Mesothelial cell of epicardium (in vitro differentiated cells): ENCODE results near the gene SMC4. TPM values are rescaled to one million over a fixed set of nuclear protein-coding genes. Genes with fewer than 3 reads are reported as not detected.
A peak's percentile ranks its signal among the peaks of the same experiment; 100 is the strongest.

ENCODE experiments used
- DNase-seq, 2 experiments: peaks; one replicate each; pipeline ENCODE4 v3.0.0; 2021; ENCODE audit warnings: low spot score in 2 of 2; ENCODE audit not compliant: unreplicated experiment in 2 of 2
- H3K27ac Mint-ChIP-seq: 2 replicates; pipeline ENCODE4 v1.8.0; 2021; ENCODE audit warnings: mixed read lengths
- H3K27me3 Mint-ChIP-seq: 2 replicates; pipeline ENCODE4 v1.8.0; 2021; ENCODE audit warnings: low read depth, mixed read lengths
- H3K36me3 Mint-ChIP-seq: 2 replicates; pipeline ENCODE4 v1.8.0; 2021; ENCODE audit warnings: mixed read lengths
- H3K4me1 Mint-ChIP-seq: 2 replicates; pipeline ENCODE4 v1.8.0; 2021; ENCODE audit warnings: mixed read lengths
- H3K4me3 Mint-ChIP-seq: 2 replicates; pipeline ENCODE4 v1.8.0; 2021; ENCODE audit warnings: mild to moderate bottlenecking, moderate library complexity, mixed read lengths
- H3K9me3 Mint-ChIP-seq: 2 replicates; pipeline ENCODE4 v1.8.0; 2021; ENCODE audit warnings: mixed read lengths
- total RNA-seq: library from RNA; stranded (reverse); gene quantifications from 3 replicates; pipeline ENCODE4 v1.2.1, GENCODE V29; 2021
- TF ChIP-seq, protein P1 (sequence below): fragments of 200-600 bp; sonication (generic); IDR thresholded peaks from one replicate; pipeline ENCODE4 v1.5.0; 2021; ENCODE audit warnings: antibody characterized with exemption; ENCODE audit not compliant: unreplicated experiment

Gene SMC4
- total RNA-seq, 1 donor from 2014 or later, result 57.4 TPM

DNA sequence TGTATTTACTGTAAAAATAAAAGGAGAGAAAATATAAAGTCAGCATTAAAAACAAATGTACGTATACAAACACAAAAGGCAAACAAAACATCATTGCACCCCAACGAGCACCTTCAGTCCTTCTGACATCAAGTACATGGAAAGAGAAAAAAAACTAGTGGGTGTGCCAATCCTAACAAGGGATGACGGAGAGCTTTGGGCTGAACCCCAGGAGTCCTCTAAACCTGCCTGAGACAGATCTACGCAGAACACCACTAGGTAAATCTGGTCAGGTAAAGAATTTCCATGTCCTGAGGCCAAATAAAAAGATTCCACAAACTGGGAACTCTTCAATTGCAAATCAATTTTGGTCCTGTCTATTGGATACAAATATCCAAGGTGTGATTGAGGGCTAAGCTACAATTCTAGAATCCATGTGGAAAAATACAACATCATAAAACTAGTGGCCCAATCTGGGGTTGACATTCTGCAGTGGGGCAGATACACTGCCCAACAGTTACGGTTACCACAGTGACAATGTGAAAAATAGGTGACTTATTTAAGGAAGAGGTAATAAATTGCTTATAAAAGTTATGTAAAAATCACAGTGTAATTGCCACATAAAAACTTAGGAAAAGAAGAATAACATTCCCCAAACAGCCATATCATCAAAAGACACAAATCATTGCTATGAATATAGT, 14.7 kb upstream of the SMC4 start:
- Mint-ChIP-seq H3K36me3 (peaks cover under 1% of the 10 kb centered on the region), H3K9me3 (no peaks in the 10 kb centered on the region), H3K27me3 (no peaks in the 10 kb centered on the region), H3K27ac (peak overlapping the region; percentile 80), H3K4me3 (no peak overlapping the region), H3K4me1 (peaks cover 12% of the 10 kb centered on the region)
- TF ChIP-seq, protein P1, sequence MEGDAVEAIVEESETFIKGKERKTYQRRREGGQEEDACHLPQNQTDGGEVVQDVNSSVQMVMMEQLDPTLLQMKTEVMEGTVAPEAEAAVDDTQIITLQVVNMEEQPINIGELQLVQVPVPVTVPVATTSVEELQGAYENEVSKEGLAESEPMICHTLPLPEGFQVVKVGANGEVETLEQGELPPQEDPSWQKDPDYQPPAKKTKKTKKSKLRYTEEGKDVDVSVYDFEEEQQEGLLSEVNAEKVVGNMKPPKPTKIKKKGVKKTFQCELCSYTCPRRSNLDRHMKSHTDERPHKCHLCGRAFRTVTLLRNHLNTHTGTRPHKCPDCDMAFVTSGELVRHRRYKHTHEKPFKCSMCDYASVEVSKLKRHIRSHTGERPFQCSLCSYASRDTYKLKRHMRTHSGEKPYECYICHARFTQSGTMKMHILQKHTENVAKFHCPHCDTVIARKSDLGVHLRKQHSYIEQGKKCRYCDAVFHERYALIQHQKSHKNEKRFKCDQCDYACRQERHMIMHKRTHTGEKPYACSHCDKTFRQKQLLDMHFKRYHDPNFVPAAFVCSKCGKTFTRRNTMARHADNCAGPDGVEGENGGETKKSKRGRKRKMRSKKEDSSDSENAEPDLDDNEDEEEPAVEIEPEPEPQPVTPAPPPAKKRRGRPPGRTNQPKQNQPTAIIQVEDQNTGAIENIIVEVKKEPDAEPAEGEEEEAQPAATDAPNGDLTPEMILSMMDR, result no peak
- DNase-seq, result no peak

DNA sequence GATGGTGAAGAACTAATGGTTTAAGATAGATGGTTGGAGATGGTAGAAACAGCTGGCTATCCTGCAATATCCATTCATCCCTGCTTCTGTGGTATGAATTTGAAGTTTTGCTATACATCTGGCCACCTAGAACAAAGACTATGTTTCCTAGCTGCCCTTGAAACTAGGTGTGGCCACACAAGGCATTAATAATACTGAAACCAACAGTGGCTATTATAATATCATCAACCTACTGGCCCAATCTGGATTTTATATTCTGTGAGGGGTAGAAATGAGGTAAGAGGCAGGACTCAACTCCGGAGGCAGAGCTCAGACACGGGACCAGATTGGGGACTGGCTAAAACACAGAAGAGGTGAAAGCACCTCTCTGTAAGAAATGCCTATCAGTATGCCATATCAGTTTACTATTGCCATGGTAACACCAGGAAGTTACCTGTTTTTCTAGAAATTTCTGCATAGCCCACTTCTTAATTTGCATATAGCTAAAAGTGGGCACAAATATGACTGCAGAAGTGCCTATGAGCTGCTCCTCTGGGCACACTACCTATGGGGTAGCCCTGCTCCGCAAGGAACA, 8.8 kb upstream of the SMC4 start:
- TF ChIP-seq, protein P1, result no peak
- Mint-ChIP-seq H3K4me3 (no peak overlapping the region), H3K27ac (no peak overlapping the region), H3K4me1 (peaks cover 6% of the 10 kb centered on the region), H3K36me3 (peaks cover 2% of the 10 kb centered on the region), H3K27me3 (no peaks in the 10 kb centered on the region), H3K9me3 (no peaks in the 10 kb centered on the region)
- no peak for DNase-seq

DNA sequence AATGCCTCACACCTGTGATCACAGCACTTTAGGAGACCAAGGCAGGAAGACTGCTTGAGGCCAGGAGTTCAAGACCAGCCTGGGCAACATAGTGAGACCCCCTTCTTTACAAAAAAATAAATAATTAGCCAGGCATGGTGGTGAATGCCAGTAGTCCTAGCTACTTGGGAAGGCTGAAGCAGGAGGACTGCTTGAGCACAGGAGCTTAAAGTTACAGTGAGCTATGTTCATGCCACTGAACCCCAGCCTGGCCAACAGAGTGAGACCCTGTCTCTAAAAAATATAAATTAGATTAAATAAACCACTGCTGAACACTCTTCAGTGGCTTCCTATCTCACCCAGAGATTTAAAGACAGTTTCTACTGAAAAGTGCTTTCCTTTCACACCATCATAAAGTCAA, 6.7 kb upstream of the SMC4 start:
- H3K36me3 Mint-ChIP-seq, result peaks cover 2% of the 10 kb centered on the region
- H3K27ac Mint-ChIP-seq, result no peak overlapping the region
- TF ChIP-seq, protein P1, result no peak
- H3K9me3 Mint-ChIP-seq, result no peaks in the 10 kb centered on the region
- no peak for DNase-seq
- H3K27me3 Mint-ChIP-seq, result no peaks in the 10 kb centered on the region
- H3K4me1 Mint-ChIP-seq, result peaks cover 5% of the 10 kb centered on the region
- no peak overlapping the region for H3K4me3 Mint-ChIP-seq

DNA sequence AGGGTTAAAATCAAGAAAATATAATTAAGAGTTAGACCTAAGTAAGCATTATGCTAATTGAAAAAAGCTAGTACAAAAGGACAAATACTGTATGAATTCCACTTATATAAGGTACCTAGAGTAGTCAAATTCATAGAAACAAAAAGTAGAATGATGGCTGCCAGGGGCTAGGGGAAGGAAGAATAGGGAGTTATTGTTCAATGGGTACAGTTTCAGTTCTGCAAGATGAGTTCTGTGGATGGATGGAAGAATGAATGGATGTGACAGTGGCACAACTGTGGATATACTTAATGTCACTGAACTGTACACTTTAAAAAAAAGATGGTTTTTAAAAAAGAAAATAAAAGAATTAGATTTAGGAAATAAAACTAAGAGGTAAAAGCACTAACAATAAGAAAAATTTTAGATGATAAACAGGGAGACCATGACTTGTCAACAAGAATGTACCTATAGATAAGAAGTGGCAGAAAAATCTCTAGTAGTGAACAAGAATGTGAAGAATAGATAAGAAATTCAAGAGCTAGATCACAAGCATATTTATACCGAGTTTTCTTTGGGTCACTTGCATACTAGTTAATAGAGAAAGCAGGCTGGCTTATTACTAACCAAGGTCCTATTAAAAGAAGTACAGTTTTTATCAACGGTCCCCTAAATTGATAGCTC, 6.0 kb upstream of the SMC4 start:
- H3K4me1 Mint-ChIP-seq, result peaks cover 8% of the 10 kb centered on the region
- H3K9me3 Mint-ChIP-seq, result no peaks in the 10 kb centered on the region

DNA sequence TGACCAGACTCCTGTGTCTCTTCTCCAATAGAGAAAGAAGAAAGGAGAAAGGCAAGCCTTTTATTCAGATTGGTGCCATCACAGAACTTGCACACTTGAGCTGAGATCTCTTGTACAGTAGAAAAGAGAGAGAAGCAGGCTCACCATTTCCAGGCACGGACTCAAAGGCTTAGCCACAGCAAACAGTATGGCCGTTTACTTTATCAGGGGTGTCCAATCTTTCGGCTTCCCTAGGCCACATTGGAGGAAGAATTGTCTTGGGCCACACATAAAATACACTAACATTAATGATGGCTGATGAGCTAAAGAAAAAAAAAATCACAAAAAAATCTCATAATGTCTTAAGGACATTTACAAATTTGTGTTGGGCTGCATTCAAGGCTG, 5.4 kb upstream of the SMC4 start:
- DNase-seq, result no peak
- TF ChIP-seq, protein P1, result no peak
- no peak overlapping the region for H3K4me3 Mint-ChIP-seq
- peaks cover 2% of the 10 kb centered on the region for H3K36me3 Mint-ChIP-seq
- H3K27ac Mint-ChIP-seq, result no peak overlapping the region
- H3K27me3 Mint-ChIP-seq, result no peaks in the 10 kb centered on the region
- H3K9me3 Mint-ChIP-seq, result no peaks in the 10 kb centered on the region
- peaks cover 12% of the 10 kb centered on the region for H3K4me1 Mint-ChIP-seq

More for the DNA sequence above, 6.0 kb upstream of the SMC4 start:
- Mint-ChIP-seq H3K27ac (no peak overlapping the region), H3K36me3 (peaks cover 2% of the 10 kb centered on the region), H3K27me3 (no peaks in the 10 kb centered on the region), H3K4me3 (no peak overlapping the region)
- no peak for DNase-seq
- TF ChIP-seq, protein P1, result no peak
